HUES48 (cell line): ENCODE measurements around the gene CCND1.

Experiments used
- H3K27ac ChIP-seq: one replicate; pipeline ENCODE4 v1.7.0; 2013; ENCODE audit warnings: low read depth, low read length, inconsistent platforms
- H3K27me3 ChIP-seq: 2 replicates; pipeline ENCODE4 v1.6.1; 2013; ENCODE audit warnings: mild to moderate bottlenecking, low read length; ENCODE audit not compliant: control insufficient read depth, insufficient read depth
- H3K36me3 ChIP-seq: 2 replicates; pipeline ENCODE4 v1.6.1; 2013; ENCODE audit warnings: low read length; ENCODE audit not compliant: control insufficient read depth, insufficient read depth
- H3K4me1 ChIP-seq: 2 replicates; pipeline ENCODE4 v1.6.1; 2013; ENCODE audit warnings: mild to moderate bottlenecking, low read length; ENCODE audit not compliant: control insufficient read depth, insufficient read depth
- H3K4me3 ChIP-seq: 2 replicates; pipeline ENCODE4 v1.5.1; 2013; ENCODE audit warnings: mild to moderate bottlenecking, low read depth, low read length
- H3K9ac ChIP-seq: 2 replicates; pipeline ENCODE4 v1.6.1; 2013; ENCODE audit warnings: mild to moderate bottlenecking, low read depth, low read length, moderate library complexity
- H3K9me3 ChIP-seq: 2 replicates; pipeline ENCODE4 v1.6.1; 2013; ENCODE audit warnings: low read length; ENCODE audit not compliant: control insufficient read depth, insufficient read depth

The CCND1 gene

GRCh38 chr11:69698362-69698761, 57.4 kb downstream of the CCND1 start:
- Histone ChIP-seq H3K4me1 (peaks cover 15% of the 10 kb centered on the region), H3K36me3 (peaks cover 18% of the 10 kb centered on the region), H3K27me3 (no peaks in the 10 kb centered on the region), H3K4me3 (no peak overlapping the region), H3K9ac (no peak overlapping the region), H3K27ac (no peak overlapping the region), H3K9me3 (no peaks in the 10 kb centered on the region)

DNA sequence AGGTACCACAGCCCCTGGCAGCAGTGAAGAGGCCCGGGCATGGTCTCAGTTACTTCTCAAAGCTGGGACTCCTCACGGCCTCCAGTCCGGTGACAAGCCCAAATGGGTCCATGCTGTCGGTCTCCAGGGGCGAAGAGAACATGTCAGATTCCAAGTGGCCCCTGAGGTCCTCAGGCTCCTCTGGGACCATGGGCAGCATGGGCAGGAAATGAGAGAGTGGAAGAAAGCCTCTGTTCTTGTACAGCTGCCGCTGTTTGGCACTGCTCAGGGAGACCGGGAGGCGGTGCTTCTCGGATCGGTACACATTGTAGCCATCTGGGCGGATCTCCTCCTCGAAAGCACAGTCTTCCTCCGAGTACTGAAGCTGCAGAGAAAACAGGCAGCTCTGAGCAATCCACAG, 58.3 kb downstream of the CCND1 start:
- H3K9me3 ChIP-seq = no peaks in the 10 kb centered on the region
- peaks cover 18% of the 10 kb centered on the region for H3K36me3 ChIP-seq
- H3K27ac ChIP-seq = no peak overlapping the region
- peaks cover 15% of the 10 kb centered on the region for H3K4me1 ChIP-seq
- no peak overlapping the region for H3K9ac ChIP-seq
- H3K27me3 ChIP-seq = no peaks in the 10 kb centered on the region; the same call in 1 of the 2 replicates
- H3K4me3 ChIP-seq = no peak overlapping the region

DNA sequence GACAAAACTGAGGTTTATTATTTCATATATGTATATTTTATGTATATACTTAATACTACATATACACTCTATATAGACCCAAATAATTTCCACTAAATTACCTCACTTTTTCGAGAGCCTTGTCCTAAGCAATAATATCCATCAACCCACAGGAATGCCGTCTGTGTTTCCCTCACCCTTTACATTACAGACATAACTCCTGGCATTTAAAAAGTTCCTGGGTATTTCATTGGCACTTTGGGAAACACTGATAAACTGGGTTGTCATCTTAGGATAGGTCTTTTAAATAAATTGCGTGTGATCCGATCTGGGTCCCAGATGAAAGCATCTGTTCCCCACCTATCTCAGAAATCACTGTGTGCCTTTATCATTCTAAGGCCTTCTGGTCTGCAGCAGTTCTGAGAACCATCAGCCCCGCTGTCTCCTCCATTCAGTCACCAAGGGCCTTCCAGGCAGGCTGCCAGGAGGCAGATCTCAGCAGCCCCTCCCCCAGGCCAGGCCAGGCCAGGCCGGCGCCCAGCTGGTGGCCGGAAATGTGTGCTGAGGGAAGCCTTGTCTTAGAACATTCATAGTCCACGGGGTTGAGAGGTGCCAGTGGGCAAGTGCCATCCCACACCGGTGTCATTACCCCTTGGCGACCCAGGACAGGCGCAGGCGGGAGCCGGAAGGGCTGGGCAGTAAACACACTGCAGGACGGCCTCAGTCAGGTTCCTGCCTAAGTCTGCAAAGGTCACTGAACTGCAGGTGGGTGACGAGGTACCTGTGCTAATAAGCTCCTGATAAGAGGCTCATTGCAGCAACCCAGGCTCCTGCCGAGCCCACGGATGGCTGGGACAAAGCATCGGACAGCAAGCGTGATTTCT, 59.6 kb downstream of the CCND1 start:
- Histone ChIP-seq H3K4me1 (peaks cover 19% of the 10 kb centered on the region), H3K36me3 (peaks cover 18% of the 10 kb centered on the region), H3K9ac (peak overlapping the region; percentile 55; the same call in 1 of the 2 replicates), H3K9me3 (no peaks in the 10 kb centered on the region), H3K27ac (peak overlapping the region; percentile 91), H3K4me3 (peak overlapping the region; percentile 42), H3K27me3 (peaks cover 8% of the 10 kb centered on the region)

DNA sequence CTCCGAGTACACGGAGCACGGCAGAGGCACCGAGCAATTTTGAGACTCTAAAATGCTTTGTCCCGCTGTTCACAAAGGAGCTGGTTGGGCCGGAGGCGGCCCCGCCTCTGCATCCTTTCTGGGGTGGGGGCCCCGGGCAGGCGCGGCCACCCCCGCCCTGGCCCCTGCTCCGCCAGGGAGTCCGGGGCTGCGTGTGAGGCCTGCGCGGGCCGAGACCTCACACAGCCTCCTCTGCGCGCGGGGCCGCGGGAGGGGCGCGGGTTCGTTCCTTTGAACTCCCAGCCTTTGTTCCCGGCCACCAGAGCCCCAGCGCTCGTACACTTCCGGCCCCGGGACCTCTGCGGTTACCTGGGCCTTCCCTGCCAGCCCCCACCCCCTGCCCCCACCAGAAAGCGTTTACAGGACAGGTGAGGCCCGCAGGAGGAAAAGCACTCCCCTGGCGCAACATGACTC, 61.3 kb downstream of the CCND1 start:
- Histone ChIP-seq H3K27me3 (peaks cover 17% of the 10 kb centered on the region), H3K9me3 (no peaks in the 10 kb centered on the region), H3K9ac (peak overlapping the region; percentile 75), H3K36me3 (peaks cover 18% of the 10 kb centered on the region), H3K4me3 (peak overlapping the region; percentile 76), H3K4me1 (peaks cover 37% of the 10 kb centered on the region), H3K27ac (peak overlapping the region; percentile 85)

DNA sequence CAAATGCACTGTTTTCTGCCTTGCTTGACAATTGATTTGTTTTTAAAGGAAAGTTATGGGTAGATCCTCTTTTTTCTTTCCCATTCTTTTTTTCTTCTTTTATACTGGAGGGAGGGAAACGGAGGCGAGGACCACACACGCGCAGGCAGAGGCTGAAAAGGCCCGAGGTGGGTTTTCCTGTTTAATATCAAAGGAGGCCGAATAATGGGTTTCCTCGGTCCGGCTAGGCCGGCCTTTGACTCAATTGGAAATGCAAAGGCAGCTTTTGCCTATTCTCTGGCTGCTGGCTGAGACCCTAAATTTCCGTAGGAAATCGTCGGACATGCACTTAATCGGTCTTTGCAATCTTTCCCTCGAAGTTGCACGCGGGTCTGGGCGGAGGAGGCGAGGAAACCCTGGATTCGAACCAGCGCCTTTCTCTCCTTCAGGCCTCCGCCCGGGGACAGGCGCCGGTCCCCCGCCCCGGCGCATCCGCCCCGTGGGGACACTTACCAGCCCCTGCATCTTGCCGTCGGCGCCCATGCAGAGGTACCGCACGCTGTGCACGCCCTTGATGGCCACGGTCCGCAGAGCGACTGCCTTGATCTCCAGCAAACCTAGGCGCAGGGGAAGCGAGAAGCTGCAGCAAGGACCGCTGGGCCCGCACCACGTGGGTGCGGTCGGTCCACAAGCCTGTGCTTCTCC, 62.0 kb downstream of the CCND1 start:
- Histone ChIP-seq H3K27ac (peak overlapping the region; percentile 85), H3K9ac (peak overlapping the region; percentile 63), H3K27me3 (peaks cover 17% of the 10 kb centered on the region), H3K4me1 (peaks cover 39% of the 10 kb centered on the region), H3K4me3 (peak overlapping the region; percentile 76), H3K9me3 (no peaks in the 10 kb centered on the region), H3K36me3 (peaks cover 18% of the 10 kb centered on the region)

- Histone ChIP-seq H3K27ac (peak overlapping the region; percentile 85), H3K9me3 (no peaks in the 10 kb centered on the region), H3K4me3 (peak overlapping the region; percentile 76), H3K4me1 (peaks cover 39% of the 10 kb centered on the region), H3K27me3 (peaks cover 17% of the 10 kb centered on the region), H3K9ac (peak overlapping the region; percentile 63), H3K36me3 (peaks cover 16% of the 10 kb centered on the region)
These were observed 62.5 kb downstream of the CCND1 start for GRCh38 chr11:69703453-69703767.
